GM21423 (cell line): ENCODE data around the gene ETV6.
A peak's percentile ranks its signal among the peaks of the same experiment; 100 is the strongest.

ENCODE experiments used
- ATAC-seq: cut with Tn5 transposase; IDR thresholded peaks from one replicate; pipeline ENCODE4 v1.9.1; 2021; ENCODE audit warnings: mild to moderate bottlenecking, moderate library complexity; ENCODE audit not compliant: unreplicated experiment

ETV6 gene

DNA sequence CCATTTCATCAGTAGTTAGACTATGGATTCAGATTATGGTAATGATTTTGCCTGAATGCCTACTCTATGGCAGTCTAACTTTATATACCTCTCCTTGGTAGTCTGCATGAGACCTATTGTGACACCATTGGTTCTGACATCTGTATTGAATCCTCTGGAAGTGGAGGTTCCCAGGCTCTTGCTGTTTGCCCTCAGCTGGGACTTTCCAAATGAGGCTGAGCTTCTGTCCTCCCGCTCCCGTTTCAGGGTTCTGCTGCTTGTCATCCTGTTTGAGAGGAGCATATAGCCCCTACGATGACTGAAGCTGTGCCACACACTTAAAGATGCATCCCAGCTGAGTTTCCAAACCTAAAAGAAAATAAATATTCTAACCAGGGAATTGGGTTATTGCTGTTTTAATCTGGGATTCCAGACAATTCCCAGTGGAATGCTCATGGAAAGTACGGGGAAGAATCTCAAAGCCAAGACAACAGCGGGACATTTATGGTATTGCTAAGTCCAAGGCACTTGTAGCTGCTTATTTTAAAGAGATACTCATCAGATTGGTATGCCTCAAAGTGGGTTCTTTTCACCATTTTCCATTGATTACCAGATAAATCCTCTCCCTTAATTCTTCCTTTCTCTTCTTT lies 105.9 kb downstream of the ETV6 start:
- no peak for ATAC-seq

DNA sequence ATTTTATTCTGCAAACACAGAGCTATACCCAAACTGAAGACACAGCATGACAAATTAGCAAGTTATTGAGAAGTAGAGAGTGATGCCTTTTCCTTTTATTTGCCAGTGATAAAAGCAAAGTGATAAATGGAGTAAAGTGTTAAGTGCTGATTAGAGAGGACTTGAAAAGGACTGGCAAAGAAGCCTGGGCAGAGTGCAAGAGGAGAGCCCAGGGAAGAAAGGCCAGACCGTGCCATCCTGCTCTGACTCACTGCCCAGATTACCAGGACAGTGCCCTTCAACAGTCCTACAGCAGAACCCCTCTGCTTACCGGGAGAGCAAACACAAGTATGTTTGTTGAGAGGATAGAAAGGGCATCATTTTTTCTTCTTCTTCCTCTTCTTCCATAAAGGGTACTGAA lies 106.5 kb downstream of the ETV6 start:
- no peak for ATAC-seq

DNA sequence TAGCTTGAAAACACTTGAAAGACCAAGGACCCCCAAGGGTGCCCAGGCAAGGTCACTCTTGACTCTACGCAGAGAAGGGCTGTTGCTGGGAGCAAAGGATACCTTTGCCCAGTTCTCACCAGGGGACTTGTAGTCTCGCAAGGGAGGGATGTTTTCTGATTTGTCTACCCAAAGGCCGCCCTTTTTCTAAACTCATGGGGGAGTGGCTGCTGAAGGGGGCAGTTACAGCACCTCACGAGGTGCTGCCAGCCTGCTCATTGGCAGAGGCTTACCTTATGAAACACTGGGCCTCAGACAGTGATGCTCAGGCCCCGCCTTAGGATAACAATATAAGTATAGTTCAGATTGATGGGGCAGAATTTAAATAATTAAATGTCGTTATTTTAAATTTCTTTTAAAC lies 107.0 kb downstream of the ETV6 start:
- no peak for ATAC-seq

DNA sequence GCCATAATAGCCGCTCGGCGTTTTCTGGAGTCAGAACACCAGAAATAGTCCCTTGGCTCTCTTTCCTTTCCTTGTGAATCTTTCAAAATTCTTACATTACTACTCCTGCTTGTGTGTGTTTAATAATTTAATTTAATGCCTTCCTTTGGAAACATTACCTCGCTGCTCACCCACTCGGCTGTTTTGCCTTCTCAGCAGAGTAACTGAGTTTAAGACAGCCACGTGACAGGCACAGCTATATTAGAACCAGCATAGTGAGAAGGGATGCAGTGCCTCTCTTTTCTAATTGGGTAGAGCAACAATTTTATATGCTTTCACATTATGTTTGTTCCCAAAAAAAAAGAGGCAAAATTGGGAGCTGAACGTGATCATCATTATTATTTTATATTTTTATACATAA lies 107.6 kb downstream of the ETV6 start:
- ATAC-seq: no peak

DNA sequence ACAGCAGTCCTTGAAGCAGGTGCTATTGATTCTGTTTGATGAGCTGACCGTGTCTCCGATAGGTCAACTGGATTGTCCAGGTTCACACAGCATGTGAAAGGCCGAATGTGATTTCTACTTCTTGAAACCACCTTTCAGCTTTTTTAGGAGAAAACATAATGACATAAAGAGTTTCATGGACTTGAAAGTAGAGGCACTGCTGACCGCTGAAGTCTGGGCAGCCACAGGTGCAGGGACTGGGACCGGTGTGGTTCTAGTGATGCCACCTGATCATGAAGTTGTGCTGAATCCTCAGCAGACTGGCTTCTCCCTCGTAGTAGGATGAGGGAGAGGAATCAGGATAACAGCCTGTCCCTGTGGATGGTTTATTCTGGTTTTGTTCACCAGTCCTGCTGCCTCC lies 108.1 kb downstream of the ETV6 start:
- no peak for ATAC-seq

DNA sequence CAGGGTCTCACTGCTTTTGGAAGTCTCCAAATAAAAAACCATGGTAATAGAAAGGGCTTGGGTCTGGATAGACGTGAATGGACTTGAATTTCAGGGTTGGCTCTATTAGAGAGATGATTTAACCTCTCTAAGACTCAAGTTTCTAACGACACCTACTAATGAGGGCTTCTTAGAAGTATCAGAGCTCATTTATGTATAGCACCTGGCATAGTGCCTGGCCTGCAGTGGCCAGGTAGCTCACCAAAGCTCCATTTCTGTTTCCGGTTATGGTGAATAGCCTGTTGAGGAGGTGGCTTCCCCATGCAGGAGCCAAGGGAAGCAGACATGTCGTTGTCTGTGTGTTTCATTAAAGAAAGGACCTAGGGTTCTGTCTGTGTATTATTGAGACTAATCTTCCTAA lies 108.6 kb downstream of the ETV6 start:
- ATAC-seq: no peak

DNA sequence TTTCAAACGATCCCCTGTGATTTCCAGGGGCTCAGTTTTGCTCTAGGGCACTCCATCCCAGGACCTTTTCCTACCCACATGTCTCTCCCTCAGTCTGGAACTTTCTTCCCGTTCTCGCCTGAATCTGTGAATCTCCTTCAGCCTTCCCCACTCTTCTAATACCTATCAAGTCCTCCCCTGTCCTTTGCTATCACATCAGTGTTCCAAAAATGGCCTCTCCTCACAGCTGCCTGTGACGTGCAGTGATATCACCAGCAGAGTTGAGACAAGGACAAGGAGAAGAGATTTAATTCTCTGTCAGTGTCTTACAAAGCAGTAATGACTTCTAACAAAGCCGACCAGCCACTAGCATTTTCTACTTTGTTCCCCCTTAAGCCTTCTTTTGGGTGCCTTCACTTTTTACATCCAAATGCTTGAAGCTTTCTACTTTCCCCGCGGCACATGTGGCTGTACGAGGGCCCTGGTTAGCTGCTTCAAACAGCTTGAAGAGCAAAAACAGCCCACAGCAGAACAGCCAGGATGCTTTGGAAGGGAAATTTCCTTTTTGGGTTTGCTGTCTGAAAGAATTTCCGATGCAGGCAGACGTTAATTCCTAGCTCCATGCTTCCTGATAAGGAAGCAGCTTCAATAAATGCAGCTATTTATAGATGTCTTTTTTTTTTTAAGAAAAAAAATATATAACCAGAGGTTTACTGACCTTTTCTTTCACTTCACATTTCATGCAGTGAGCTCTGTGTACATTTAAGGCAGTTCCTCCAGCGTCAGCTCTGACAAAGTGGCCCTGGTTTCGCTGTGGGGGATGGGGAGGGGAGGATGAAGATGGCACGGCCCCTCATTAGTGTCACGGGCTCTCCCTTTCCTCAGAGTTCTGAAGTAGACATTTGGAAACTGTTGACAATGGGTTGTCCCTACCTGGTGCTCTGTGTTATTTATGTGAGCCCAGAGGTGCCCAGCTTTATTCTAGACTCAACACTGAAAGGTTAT lies 109.3 kb downstream of the ETV6 start:
- peak; percentile 43 for ATAC-seq

DNA sequence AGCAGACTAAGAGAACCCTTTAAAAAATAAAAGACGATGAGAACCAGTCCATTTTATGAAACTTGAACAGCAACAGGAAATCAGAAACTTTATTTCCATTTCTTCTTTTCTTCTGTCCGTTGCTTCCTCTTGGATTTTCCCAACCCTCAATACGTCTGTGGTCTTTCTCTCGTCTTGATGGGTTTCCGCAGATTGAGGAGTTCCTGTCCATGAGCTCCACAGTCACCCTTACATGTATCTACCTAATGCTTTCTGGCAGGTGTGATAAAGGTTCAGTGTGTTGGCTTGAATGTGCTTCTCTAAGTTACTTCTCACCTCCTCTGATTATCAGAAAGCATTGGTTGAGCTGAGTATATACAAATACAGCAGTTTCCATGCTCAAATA lies 110.0 kb downstream of the ETV6 start:
- no peak for ATAC-seq

DNA sequence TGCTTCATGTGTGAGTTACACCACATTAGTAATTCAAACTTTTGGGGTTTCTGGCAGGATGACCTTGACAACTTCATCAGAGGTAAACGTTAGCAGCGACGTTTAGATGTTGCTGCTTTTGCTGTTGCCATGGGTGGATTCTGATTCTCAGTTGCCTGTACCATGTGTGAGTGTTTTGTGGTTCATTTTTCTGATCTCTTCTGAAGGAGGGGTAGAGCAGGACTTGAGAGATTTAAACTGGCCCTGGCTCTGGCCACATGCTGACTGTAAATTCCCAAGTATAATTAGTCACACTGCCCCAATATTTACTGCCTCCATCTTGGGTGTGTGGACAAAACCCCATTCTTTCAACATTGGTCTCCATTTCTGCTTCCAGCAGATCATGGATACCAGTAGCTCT lies 110.4 kb downstream of the ETV6 start:
- no peak for ATAC-seq

DNA sequence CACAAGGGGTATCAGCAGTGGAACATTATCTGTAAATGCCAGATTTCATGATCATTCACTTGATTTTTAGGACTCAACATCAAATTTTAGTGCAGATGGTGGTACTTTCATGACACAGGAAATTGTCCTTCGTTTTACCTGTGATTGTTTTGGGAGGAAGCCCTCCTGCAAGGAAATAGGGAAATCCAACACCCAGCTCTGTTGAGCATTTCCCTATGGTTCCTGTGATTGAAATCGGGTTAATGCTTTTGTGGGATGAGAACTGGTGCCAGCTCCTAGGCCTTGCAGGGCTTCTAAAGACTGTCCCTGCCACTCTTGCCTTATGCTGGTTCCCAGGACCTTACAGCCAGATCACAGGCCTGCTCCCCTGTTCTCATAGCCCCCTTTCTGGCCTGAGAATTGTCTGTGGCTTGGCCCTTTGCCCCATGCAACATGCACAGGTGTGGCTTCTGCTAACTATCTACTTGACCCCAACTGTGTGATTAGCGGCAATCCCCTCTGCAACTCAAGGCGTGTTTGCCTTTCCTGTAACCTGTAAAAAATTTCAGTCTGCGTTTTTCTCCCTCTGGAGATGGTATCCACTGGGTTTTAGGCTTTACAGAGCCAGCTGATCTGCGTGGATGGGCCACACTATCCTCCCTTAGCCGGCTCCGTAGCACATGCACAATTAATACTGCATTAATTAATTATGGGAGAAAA lies 112.5 kb downstream of the ETV6 start:
- ATAC-seq: peak; percentile 45

DNA sequence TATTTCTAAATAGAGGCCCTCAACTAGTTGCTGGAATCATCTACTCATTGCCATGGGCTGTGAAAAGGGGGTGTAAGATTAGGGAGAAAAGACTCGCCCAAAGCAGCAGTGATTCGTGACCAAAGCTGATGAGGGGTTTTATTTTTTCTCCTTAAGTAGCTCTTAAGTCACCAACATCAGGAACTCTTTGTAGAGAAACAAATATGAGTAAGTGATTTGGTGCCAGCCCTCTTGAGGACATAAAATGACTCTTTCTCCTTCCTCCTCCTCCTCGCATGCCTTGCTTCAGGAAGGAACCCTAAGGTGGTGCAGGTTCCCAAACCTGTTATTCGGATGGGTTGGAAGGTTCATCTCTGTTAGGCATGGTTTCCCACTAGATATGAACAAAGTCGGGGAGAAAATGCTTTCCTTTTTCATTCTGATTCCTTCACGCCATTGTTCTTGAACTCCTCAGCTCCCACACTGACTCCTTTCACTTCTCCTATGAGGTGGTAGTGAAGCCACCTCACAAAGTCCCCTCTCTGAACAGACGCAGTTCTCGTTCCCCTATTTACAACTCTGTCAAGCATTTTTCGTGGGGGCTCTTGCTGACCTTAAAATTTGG lies 113.4 kb downstream of the ETV6 start:
- ATAC-seq: no peak

DNA sequence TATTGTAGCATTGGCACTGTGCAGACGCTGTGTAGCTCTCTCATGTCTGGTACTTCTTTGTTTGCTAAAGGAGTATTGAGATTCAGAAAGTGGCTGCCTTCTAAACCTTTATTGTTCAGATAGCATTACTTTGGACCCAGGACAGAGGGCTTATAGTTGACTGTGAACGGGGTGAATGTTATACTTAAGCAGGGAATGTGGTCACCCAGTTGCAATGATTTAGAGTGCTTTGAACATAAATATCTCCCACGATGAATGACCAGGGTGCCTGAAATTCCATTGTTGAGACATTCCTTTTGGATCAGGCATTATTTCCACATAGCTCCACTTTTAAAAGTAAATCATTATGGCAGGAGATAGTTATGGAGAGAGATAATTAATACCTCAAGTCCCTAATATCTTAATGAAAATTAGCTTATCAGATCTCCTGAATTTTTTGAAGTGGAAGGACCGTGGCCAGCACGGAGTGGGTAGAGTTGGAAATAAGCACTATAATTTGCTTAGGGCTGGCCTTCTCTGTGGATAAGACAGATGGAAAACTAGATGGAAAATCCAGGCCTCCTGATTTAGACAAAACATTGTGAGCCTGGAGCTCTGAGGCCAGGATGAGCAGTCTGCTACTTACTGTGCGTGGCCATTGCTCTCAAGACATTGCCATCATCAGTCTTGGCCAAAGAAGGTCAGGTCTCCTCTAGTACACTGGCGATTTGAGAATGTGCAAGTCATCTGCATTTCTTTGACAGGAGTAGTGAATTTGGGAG lies 114.5 kb downstream of the ETV6 start:
- no peak for ATAC-seq

DNA sequence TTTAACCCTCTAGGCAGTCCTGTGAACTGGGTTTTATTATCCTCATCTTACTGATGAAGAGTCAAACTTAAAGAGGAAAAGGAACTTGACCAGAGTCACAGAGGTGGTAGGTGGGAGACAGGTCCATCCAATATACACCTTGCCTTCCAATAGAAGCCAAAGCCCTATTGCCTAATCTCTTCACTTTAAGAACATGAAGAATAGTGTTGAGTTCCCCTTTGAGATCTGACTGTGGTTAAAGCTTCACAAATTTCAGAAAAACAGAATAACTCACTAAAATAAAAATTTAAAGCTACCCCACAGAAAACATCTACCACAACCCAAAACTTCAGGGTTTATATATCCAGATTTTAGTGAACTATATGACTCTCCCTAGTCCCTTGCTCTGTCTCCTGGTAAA lies 115.4 kb downstream of the ETV6 start:
- no peak for ATAC-seq

DNA sequence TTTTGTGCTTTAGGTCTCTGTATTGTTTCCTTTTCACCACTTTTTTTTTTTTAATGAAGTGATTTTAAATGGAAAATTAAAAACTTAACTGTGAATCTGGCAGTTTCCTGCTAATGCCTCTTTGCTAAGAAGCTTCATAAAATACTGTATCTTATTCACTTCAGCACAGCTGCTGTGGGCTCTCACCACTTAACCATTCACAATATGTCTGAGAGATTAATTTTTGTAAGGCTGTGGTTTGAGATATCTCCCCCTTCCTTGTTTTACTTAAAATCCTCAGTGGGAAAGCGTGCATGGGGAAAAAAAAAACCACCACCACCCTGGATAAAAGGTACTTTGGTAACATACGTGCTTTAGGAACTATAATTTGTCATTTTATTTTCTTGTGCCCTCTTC lies 115.9 kb downstream of the ETV6 start:
- ATAC-seq: peak; percentile 28

DNA sequence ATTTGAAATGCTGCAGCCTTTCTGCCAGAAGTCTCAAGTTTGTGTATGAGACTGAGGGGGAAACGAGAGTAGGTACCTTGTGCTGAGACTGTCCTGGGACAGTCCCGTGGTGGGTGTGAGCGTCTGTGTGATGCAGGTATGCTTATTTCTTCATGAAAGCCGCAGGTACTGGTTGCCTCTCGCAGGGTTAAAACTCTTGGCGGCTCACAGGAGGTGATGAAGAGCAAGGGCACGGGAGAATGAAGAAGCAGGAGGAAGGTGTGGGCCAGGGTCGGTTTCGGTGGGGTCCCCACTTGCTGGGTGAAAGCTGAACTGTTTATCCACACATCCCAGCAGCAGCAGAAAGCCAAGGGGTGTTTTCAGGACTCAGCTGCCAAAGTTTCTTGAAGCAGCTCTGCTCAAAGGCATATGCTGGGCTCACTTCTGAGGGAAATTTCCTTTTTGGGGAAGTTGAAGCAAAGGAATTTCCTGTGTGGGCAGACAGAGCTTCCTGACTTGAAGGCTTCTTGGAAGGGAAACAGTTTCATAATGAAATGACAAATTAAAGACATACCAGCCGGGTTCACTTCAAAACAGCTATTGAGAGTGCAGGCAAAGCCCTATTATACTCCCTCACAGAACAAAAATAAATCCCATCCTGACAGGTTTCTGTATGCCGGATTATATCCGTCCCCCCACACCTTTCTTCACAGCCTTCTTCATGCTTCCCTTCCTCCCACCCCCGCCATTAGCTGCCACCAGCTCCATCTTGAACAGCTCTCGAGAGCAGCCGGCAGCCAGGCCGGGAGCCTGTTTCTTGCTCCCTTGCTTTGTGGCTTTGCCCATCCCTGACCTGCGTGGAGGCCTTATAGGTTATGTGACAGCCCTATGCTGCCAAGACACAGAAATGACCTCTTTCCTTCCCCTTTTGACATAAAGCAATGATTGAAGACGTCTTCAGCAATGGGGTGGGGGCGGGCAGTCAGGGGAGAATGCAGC lies 116.6 kb downstream of the ETV6 start:
- peak; percentile 63 for ATAC-seq

DNA sequence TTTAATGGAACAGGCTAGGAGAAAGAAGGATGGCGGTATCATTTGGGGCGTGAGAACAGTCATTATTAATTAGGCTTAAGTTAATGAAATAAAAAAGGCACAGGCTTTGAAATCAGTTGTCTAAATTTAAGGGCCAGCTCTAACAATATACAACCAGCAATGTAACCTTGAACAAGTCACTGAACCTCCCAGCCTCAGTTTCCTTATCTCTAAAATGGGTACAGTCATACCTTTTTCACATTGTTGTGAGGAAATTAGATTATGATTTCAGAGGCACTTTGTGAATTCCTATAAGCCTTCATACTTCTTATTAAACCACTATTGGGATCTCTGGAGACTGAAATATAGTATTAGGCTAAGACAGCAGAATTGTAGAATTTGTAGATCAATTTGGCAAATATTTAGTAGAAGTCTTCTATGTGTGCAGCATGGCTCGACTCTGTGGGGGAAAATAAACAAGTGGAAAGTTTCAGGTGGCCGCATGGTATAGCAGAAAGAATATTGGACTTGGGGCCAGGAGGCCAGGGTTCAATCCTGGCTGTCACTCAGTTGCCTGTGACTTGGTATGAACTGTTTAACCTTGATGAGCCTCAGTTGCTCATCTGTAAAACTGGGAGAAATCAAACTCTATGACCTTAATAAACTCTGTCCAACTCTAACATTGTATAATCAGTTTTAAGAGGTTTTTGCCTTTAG lies 117.7 kb downstream of the ETV6 start:
- no peak for ATAC-seq

DNA sequence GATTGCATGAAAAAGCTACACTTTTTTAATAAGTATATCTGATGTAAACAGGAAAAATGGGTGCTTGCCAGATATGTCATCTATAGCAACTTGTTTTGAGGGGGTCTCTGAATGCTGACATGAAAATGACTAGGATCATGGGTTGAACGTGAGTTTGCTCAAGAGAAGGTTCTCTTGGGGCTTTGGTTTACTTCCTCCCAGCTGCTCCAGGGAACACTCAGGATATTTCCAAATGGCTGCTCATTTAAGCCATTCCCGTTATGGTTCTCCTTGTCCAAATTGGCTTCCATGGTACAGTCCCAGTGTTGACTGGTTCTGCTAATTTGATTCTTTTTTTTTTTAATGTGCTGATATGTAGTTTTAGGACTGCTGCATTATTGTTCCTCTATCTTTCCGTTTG lies 118.3 kb downstream of the ETV6 start:
- ATAC-seq: no peak

DNA sequence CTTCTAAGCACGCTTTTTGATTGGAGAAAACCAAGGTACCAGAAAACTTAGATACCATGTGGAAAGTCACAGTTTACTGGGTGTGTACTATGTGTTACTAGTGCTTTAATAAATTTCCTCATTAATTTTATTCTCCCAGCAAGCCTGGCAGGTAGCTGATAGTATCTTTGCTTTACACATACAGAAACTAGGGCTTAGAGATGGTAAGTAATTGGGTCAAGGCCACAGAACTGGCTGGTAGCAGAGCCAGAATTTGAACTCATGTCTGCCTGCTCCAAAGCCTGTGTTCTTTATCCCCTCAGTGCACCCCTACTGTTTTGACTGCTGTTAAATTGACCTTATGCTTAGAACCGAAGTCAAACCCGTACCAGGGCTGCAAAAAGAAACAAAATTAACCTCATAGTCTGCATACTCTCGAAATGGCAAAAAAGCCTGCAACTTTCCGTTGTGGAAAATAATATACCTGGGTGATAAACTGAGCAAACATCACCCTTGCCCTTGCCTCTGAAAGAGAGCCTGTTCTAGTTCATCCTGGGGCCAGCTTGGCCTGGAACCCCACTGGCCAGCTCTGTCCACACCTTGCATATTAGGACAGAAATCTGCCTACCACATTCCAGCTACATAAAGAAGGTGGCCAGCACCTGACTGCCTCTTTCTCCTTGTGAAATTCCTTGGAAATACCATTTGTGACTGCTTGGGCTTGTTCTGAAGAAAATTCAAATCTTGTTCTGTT lies 118.9 kb downstream of the ETV6 start:
- no peak for ATAC-seq
